Esophagus squamous epithelium (tissue), 5 donors: ENCODE results near the gene SCYL3. TPM values are rescaled to one million over a fixed set of nuclear protein-coding genes. Genes with fewer than 3 reads are reported as not detected.

Source experiments
- DNase-seq: peaks from one replicate; lab custom pipeline; 2025; lab: John Stamatoyannopoulos, UW
- H3K27ac ChIP-seq, 4 donors: fragments of 200-600 bp; sonication (generic); one replicate each; pipeline ENCODE4 v1.5.1; 2016 to 2019; ENCODE audit warnings: mild to moderate bottlenecking in 1 of 4
- H3K27me3 ChIP-seq, 4 donors: fragments of 200-600 bp; sonication (generic); 1 replicate in 3 of 4; 2 replicates in 1 of 4; pipeline versions ENCODE4 v1.5.1 to v1.6.0; 2017 to 2021; ENCODE audit warnings: antibody characterized with exemption in 1 of 4
- H3K36me3 ChIP-seq, 3 donors: fragments of 200-600 bp; sonication (generic); one replicate each; pipeline ENCODE4 v1.5.1; 2016 to 2019
- H3K4me1 ChIP-seq, 3 donors: fragments of 200-600 bp; sonication (generic); one replicate each; pipeline ENCODE4 v1.5.1; 2017 to 2019
- H3K4me3 ChIP-seq, 4 donors: fragments of 200-600 bp; sonication (generic); 1 replicate in 3 of 4; 2 replicates in 1 of 4; pipeline ENCODE4 v1.5.1; 2016 to 2019; ENCODE audit warnings: mild to moderate bottlenecking in 2 of 4, moderate library complexity in 1 of 4
- H3K9me3 ChIP-seq, 3 donors: fragments of 200-600 bp; sonication (generic); one replicate each; pipeline ENCODE4 v1.5.1; 2016 to 2019
- POLR2A ChIP-seq, 4 donors: fragments of 450-650 bp; IDR thresholded peaks; one replicate each; pipeline ENCODE4 v1.6.1; 2017; ENCODE audit warnings: antibody characterized with exemption in 4 of 4, mild to moderate bottlenecking in 4 of 4, moderate library complexity in 3 of 4
- WGBS, 2 donors: methylation state at CpG; one replicate each; pipeline ENCODE4 v1.1.5; 2018; 5-methylcytosine and 5-hydroxymethylcytosine counted together
- intact Hi-C: fragments of 100-400 bp; cut with DNase I; formaldehyde crosslinking; loops from one replicate; pipeline ENCODE4 v1.15.0; 2022
- total RNA-seq, 4 donors: library from RNA; depleted of rRNA; stranded (reverse); fragments of >200 nt; gene quantifications; one replicate each; pipeline ENCODE4 v1.1.0, GENCODE V29; 2016
- TF ChIP-seq, protein P1 (sequence below), 6 experiments: fragments of 450-650 bp in 4 of 6; fragments of 200-600 bp in 2 of 6; sonication (generic) in 2 of 6; IDR thresholded peaks; one replicate each; pipeline ENCODE4 v1.5.1; 2016 to 2019; ENCODE audit warnings: antibody characterized with exemption in 6 of 6, mild to moderate bottlenecking in 4 of 6, moderate library complexity in 4 of 6
- donor health status: DM: yes; HTN: yes; CAD: no.

SCYL3 gene
- total RNA-seq, 4 donors from 2014 or later = 4.8 to 10.1 (median 9.2) TPM

DNA sequence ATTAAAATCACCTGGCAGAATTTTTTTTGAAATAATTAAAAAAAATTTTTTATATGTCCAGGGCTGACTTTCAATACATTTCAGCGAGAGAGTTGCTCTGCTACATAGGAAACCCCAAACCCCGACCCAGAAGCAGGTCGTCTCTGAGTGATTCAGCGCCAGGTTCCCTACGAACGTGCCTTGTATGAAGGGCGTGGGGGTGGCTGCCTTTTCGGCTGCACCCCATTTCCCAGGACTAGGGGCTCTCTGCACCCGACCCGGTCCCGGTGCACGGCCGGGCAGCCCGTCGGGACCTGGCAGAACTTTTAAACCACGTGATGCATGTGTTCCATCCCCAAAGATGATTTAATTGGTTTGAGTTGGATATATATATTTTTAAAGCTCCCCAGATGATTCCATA lies 15.8 kb upstream of the SCYL3 start:
- intact Hi-C loops = no loop called here
- DNase-seq = no peak
- Histone ChIP-seq H3K27ac (no peak overlapping the region), H3K4me3 (no peak overlapping the region), H3K36me3 (no peaks in the 10 kb centered on the region), H3K27me3 (no peaks in the 10 kb centered on the region), H3K9me3 (no peaks in the 10 kb centered on the region), H3K4me1 (no peaks in the 10 kb centered on the region)
- TF ChIP-seq POLR2A (IDR thresholded peaks at IDR 0.05) = no peak
- TF ChIP-seq, protein P1, sequence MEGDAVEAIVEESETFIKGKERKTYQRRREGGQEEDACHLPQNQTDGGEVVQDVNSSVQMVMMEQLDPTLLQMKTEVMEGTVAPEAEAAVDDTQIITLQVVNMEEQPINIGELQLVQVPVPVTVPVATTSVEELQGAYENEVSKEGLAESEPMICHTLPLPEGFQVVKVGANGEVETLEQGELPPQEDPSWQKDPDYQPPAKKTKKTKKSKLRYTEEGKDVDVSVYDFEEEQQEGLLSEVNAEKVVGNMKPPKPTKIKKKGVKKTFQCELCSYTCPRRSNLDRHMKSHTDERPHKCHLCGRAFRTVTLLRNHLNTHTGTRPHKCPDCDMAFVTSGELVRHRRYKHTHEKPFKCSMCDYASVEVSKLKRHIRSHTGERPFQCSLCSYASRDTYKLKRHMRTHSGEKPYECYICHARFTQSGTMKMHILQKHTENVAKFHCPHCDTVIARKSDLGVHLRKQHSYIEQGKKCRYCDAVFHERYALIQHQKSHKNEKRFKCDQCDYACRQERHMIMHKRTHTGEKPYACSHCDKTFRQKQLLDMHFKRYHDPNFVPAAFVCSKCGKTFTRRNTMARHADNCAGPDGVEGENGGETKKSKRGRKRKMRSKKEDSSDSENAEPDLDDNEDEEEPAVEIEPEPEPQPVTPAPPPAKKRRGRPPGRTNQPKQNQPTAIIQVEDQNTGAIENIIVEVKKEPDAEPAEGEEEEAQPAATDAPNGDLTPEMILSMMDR (IDR thresholded peaks at IDR 0.05) = no peak
- WGBS, 2 donors = 88 to 90% methylated on average over 6 to 16 of the region's 16 CpGs

DNA sequence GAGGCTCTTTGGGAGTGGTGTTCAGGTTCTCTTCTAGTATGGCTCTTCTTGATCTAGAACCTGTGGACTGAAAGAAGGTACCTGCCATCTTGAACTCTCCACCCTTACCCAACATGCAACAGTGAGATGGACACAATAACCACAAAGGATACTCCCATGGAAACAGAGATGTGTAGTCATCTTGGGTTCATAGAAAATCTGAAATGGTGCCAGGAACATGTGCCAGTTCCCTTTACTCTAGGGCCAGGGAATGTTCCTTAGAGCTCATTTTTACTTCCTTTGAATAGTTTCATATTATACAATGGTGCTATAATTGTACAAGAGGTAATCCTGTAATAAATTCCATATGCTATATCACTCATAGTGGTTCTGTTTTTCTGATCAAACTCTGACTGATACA lies 13.2 kb upstream of the SCYL3 start:
- no peaks in the 10 kb centered on the region for H3K36me3 ChIP-seq
- intact Hi-C loops = no loop called here
- H3K9me3 ChIP-seq = no peaks in the 10 kb centered on the region
- H3K27ac ChIP-seq = no peak overlapping the region
- no peaks in the 10 kb centered on the region for H3K4me1 ChIP-seq
- DNase-seq = no peak
- TF ChIP-seq, protein P1 (IDR thresholded peaks at IDR 0.05) = no peak
- TF ChIP-seq POLR2A (IDR thresholded peaks at IDR 0.05) = no peak
- H3K27me3 ChIP-seq = peaks cover 0 to 12% (median 0%) of the 10 kb centered on the region in 4 donors
- H3K4me3 ChIP-seq = no peak overlapping the region

DNA sequence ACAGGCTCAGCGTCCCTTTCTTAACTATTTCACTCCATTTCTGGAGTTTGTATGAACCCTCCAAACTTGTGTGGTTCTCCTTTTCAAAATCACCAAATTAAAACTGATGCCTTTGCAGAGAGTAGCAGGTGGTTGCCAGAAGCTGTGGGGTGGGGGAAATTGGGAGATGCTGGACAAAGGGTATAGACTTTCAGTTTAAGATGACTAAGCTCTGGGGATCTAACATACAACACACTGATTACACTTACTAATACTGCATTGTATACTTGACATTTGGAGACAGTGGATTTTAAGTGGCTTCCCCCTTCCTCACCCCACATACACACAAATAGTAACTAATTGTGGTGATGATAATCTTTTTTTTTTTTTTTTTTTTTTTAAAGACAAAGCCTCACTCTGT lies 11.1 kb upstream of the SCYL3 start:
- 85 to 100% methylated on average over 1 of the region's 1 CpG for WGBS, 2 donors
- Histone ChIP-seq H3K9me3 (no peaks in the 10 kb centered on the region), H3K4me1 (no peaks in the 10 kb centered on the region), H3K4me3 (no peak overlapping the region), H3K36me3 (no peaks in the 10 kb centered on the region), H3K27ac (no peak overlapping the region), H3K27me3 (peaks cover 0 to 21% (median 0%) of the 10 kb centered on the region in 4 donors)
- intact Hi-C loops = no loop called here
- TF ChIP-seq, protein P1 (IDR thresholded peaks at IDR 0.05) = no peak
- no peak for DNase-seq

DNA sequence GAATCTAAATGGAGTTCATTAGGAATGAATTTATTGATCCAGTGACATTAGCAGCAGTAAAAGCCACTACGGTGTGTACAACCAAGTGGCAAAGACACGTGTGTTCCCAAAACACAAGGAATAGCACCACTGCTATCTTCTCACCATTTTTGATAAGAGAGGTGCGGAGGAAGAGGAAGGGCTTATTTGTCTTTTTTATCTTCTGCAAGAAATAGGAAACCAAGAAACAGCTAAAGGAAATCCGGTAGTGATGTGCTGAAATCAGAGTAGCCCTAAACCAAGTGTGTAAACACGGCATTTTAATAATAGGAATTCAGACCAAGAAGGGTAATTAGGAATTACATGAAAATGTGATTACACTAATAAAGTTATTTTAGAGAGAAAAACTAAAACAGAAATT lies 9.1 kb upstream of the SCYL3 start:
- TF ChIP-seq, protein P1 (IDR thresholded peaks at IDR 0.05) = no peak
- no peak for TF ChIP-seq POLR2A (IDR thresholded peaks at IDR 0.05)
- intact Hi-C loops = no loop called here
- no peaks in the 10 kb centered on the region for H3K36me3 ChIP-seq
- H3K9me3 ChIP-seq = no peaks in the 10 kb centered on the region
- no peaks in the 10 kb centered on the region for H3K4me1 ChIP-seq
- no peak overlapping the region for H3K4me3 ChIP-seq
- WGBS, 2 donors = 44 to 58% methylated on average over 5 of the region's 5 CpGs
- H3K27me3 ChIP-seq = peaks cover 0 to 21% (median 0%) of the 10 kb centered on the region in 4 donors
- DNase-seq = no peak
- H3K27ac ChIP-seq = no peak overlapping the region

DNA sequence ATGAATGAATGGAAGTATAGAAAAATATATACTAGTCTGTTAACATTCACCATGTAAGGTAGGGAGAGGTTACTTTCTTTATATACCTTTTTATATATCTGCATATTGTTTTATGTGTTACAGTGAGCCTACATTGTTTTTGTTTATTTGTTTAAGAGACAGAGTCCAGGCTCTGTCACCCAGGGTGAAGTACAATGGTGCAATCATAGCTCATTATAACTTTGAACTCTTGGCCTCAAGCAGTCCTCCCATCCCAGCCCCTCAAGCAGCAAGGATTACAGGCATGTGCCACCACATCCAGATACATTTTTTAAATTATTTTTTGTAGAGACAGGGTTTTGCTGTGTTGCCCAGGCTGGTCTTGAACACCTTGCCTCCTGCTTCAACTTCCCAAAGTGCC lies 7.4 kb upstream of the SCYL3 start:
- H3K9me3 ChIP-seq = no peaks in the 10 kb centered on the region
- no peak overlapping the region for H3K27ac ChIP-seq
- DNase-seq = no peak
- peaks cover 0 to 28% (median 0%) of the 10 kb centered on the region in 4 donors for H3K27me3 ChIP-seq
- H3K4me1 ChIP-seq = no peaks in the 10 kb centered on the region
- intact Hi-C loops = no loop called here
- no peak for TF ChIP-seq POLR2A (IDR thresholded peaks at IDR 0.05)
- TF ChIP-seq, protein P1 (IDR thresholded peaks at IDR 0.05) = no peak
- no peak overlapping the region for H3K4me3 ChIP-seq
- H3K36me3 ChIP-seq = no peaks in the 10 kb centered on the region
